Stimulated activated CD8-positive, alpha-beta memory T cell treated with anti-CD3 and anti-CD28 coated beads, Interleukin-12 subunit alpha, Interleukin-12 subunit beta, amount 100 ng/mL, for 1 hour (primary cell): ENCODE data around the gene TUNAR.

Experiments
- DNase-seq: peaks from one replicate; pipeline ENCODE4 v3.0.0-alpha.2; 2020; ENCODE audit warnings: low read depth

Gene TUNAR

DNA sequence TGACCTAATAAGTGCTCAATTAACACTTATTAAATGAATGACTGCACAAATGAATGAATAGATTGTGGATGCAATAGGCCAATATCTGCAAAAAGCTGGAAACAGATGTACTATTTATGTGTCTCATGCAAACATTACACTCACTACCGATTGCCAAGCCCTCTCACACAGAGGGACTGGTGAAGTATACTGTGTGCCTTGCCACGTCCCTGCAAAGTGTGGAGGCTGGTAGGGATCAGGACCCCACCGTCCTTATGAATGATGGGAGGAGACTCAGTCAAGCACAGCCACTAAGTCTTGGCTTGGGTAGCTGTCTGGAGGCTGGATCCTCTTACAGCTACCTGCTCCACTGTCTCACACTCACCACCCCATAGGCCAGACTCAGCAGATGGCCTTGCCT is 3.9 kb upstream of the TUNAR start:
- DNase-seq: no peak

DNA sequence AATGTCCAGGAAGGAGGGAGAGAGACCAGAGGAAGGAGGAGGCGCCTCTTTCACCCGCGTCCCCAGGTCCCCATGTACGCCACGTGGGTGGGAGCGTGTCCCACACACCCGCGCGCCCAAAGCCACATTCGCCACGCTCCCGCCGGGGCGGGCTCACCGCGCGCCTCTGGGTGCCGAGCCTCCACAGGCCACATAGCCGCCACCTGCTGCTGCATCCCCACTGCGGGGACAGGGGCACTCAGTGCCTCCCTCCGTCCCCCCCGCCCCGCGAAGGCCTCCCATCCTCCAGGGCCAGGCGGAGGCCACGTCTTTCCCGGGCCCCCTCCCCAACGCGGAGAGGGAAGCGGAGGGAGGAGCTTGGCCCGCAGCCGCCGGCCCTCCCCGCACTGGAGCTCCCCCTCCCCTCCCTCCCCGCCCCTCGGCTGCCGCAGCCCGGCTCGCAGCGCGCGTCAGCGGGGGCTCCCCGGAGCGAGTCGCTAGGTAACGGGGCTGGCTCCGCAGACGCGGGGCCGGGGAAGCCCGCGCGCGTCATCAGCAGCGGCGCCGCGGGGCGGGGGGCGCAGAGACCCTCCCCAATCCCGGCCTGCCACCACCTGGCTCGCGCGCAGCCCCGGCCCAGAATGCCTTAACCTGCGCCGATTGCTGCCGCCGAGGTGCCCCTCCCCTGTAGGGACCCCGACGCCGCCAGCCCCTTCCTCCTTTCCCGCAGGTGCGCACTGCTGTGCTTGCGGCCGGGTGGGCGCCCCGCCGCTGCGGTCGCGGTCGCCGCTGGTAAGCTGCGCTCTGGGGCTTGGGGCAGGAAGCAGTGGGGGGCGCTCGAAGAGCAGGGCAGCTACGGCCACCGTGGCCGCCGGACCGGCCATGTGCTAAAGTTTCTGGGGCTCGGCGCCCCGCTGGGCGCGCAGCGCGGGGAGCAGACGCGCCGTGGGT is 536 bp upstream of the TUNAR start:
- no peak for DNase-seq

DNA sequence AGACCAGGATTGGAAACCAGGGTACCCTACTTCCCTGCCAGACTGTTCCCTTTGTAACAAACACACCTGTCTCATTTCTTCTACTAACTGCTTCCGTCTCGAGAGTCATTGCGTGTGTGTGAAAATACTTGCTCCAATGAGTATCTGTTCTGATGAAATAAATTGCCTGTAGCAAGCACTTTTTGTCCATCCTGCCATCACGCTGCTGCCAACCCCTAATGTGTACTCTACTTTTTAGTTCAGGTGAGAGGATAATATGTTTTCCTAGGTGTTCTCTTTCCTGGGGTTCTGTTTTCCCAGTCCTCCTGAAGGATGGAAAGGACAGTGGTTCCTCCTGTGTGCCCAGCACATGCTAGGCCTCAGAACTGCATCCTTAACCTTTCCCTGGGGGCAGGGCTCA is 1.0 kb downstream of the TUNAR start:
- no peak for DNase-seq

GRCh38 chr14:95884377-95884776 is 7.7 kb downstream of the TUNAR start:
- DNase-seq: no peak

GRCh38 chr14:95885278-95885677 is 8.6 kb downstream of the TUNAR start:
- DNase-seq: no peak

DNA sequence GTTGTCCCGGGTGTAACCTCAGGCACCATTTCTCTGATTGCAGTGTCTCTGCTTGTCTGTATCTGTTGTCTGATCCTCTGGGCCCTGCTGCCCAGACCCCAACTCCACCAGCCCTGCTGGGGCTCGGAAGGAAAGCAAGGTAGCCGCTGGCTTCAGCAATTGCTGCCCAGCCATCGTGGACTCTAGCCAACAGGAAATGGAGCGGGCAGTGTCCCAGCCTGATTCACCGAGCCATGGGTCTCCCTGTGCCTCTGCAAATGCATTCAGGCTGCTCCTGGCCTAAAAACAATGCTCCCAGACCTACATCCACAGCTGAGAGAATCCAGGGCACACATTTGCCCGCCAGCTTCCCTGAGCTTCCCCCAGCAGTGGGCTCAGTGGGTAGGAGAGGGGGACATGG is 9.2 kb downstream of the TUNAR start:
- DNase-seq: no peak

- no peak for DNase-seq
Measured at GRCh38 chr14:95886366-95887056, 9.9 kb downstream of the TUNAR start.

DNA sequence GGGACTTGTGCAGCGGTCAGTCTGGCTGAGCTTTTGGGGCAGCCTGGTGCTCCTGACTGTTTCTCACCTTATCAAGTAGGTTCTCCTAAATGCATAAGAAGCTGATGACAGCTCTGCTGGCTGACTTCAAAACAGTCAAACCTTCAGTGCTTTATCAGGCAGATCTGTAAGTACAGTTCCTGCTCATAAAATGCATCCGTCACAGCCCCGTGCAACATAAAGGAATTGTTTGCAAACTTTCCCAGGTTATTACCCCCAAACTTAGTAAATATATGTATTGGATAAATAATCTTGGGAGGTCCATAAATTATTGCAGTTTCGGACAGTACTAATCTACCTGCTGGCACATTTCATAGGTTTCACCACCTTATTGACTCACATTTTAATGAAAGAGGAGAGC is 10.7 kb downstream of the TUNAR start:
- DNase-seq: no peak

DNA sequence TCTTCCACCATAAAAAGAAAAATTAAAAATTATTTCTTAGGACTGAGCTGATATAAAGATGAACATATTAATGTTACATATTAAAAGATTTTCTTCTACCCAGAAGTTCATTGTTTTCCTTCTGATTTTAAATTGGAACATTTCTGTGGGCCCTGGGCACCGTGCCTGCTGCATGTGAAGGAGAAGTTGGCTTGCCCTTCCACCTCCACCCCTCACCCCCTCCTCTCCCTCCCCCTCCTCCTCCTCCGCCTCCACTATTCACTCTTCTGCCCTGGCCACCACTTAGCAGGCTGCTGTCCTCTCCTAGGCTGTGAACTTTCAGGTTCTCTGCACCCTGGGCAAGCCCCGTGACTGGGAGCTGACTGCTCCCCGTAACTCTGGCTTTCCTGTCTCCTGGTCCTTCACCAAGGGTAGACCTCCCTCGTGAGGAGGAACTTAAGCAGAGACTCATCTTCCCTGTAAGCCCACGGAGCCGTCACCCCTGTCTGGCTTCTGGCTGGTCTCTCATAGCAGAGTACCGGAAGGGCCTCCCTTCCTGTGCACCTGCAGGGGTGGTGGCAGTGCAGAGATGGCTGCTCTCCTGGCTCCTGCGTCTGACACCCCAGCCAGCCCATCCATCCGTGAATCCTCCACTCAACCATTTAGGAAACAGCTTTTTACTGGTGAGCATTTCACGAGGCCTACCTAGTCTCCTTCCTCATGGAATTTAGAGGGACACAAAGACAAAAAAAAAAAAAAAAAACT is 12.8 kb downstream of the TUNAR start:
- no peak for DNase-seq

DNA sequence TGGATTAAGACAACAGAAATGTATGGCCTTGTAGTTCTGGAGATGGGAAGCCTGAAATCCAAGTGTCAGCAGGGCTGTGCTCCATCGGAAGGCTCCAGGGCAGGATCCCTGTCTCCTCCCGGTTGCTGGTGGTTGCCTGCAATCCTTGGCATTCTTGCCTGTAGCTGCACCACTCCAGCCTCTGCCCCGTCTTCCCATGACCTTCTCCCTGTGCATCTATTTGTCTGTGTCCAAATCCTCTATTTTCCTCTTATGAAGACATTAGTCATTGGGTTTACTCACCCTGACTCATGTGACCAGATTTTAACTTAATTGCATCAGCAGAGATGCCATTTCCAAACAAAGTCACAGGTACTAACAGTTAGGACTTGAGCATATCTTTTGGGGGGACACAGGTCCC is 15.1 kb downstream of the TUNAR start:
- DNase-seq: no peak

GRCh38 chr14:95892142-95892541 is 15.5 kb downstream of the TUNAR start:
- DNase-seq: no peak

- DNase-seq: no peak
Measured at GRCh38 chr14:95895720-95896119, 19.1 kb downstream of the TUNAR start.

- no peak for DNase-seq
Measured at GRCh38 chr14:95896498-95897135, 20.0 kb downstream of the TUNAR start.

DNA sequence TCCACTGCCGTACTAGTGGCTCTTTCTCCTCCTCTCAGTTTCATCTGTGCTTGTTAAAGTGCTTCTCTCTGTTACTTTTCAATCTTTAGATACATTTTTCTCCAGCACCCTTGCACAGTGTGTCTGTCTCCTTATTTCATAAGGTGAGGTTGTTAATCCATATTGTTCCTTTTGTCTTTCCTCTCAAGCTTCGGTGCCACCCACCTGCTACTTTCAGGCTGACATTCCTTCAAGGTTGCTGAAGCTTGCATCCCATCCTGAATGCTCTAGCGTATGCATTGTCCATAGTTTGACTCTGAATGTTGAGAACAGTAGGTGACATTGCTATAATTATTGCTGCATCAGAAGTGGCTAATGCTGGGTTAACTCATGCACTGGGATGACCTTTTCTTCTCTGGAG is 20.6 kb downstream of the TUNAR start:
- DNase-seq: no peak

DNA sequence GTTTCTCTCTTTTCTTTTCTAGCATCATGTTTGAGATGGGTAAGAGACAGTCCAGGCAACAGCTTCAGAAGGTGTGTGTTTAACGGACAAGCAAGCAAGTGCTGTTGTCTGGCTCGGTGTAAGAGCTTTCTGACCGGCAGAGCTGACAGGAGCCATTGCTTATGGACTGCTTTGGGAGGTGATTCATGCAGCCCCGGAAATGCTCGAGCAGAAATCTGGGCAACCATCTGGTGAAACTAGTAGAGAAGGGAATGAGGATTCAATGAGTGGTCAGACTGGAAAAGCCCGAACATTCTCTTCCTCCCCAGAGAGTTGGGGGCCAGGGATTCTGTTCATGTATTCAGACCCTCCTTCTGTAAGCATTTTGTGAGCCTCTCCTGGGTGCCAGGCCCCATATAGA is 24.4 kb downstream of the TUNAR start:
- no peak for DNase-seq

DNA sequence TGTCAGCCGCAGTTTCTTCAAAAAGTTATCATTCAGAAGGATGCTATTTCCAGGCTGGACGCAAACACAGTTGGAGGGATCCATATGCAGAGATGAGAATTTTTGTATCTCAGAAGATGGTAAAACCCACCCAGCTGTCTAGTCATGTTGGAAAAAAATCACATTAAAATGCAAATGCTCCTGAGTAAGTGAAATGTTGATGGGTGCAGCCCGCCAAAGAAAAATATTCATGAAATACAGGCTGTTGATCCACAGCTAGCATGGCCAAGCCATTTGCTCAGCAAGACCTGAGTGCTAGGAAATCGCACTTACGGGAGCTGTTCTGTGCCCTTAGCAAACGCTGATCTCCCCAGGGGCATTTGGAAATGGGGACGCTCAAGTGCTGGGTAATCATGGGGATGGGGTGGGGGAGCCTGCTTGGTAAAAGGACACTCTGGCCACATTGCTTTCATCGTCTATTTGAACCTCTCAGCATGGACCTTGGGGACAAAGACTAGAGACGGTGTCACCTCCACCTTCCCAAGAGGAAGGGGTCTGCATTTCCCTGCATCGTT is 25.7 kb downstream of the TUNAR start:
- no peak for DNase-seq

DNA sequence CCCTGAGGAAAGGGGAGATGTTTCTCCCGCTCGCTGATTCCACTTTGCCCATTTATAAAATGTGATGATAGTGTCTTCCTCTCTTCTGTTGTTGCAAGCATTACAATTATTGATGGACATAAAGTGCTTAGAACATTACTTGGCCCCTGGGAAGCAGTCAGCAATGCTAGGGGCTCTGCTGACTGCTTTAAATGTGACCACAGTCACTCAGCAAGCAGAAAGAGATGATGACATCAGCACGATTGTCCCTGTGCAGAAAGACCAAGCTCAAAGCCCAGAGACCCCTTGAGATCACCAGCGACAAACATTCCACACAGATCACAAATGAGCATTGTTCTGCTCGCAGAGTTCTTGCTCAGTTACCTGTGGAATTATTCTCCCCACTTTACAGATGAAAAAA is 26.5 kb downstream of the TUNAR start:
- DNase-seq: no peak

DNA sequence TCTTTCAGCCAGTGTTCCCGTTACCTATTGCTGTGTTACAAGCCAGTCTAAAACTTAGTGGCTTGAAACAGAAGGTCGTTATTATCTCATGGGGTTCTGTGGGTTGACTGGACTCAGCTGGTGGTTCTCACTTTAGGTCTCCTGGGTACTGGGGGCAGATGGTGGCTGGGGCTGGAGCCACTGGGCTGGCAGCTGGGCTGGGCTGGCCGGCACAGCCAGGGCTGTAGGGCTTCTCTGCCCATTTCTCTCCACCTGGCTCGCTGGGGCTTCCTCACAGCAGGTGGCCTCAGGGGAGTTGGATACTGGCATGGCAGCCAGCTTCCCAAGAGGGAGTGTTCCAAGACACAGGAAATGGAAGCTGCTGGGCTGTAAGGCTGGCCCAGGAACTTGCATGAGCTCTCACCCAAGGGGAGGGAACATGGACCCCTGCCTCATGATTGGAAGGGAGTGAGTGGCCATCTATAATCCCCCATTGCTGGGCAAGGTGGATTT is 27.0 kb downstream of the TUNAR start:
- no peak for DNase-seq

- no peak for DNase-seq
Measured at GRCh38 chr14:95906591-95906990, 30.0 kb downstream of the TUNAR start.

DNA sequence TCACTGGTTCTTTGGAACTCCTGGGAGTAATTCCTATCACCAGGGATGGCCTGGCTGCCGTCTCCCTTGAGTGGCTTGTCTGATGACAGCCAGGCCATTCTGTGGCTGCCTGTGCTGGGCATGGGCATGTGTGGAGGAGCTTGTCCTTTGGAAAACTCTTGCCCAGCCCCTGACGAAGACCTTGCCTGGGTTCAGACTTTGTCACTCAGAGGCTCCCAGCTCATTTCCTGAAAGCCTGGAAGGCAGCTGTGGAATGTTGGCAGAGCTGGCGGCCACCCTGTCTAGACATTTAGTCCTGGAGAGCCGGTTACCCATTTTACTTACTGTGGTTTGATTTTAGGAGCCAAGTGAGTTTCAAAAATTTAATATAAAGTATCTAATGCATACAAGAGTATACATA is 34.0 kb downstream of the TUNAR start:
- DNase-seq: no peak

DNA sequence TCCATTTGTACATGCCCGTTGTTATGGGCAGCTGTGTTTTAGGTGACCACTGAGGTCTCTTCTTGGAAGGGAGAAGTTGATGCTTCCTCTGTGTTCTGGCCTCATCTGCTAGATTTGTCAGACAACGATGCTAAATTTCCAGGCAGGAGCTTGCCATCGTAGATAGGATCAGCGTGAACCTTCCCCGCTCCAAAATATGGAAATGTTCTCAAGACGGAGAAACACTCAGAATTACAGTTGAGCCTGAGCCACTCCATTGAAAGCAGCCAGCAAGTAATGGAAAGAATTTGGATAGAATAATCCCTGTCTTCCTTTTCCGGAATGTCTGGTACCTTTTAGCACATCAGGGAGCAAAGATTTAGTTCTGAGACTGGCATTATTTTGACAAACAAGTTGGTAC is 34.8 kb downstream of the TUNAR start:
- no peak for DNase-seq

- no peak for DNase-seq
Measured at GRCh38 chr14:95915330-95915729, 38.7 kb downstream of the TUNAR start.
